Ramos (cell line): Measurements from ENCODE around the gene TEAD4.

Experiments
- in situ Hi-C: fragments of 300-500 bp; cut with MboI; formaldehyde crosslinking; loops from one replicate; pipeline ENCODE4 v1.14.3; 2022; ENCODE audit warnings: low sequenced_read_pairs; ENCODE audit not compliant: unreplicated experiment

TEAD4 gene

DNA sequence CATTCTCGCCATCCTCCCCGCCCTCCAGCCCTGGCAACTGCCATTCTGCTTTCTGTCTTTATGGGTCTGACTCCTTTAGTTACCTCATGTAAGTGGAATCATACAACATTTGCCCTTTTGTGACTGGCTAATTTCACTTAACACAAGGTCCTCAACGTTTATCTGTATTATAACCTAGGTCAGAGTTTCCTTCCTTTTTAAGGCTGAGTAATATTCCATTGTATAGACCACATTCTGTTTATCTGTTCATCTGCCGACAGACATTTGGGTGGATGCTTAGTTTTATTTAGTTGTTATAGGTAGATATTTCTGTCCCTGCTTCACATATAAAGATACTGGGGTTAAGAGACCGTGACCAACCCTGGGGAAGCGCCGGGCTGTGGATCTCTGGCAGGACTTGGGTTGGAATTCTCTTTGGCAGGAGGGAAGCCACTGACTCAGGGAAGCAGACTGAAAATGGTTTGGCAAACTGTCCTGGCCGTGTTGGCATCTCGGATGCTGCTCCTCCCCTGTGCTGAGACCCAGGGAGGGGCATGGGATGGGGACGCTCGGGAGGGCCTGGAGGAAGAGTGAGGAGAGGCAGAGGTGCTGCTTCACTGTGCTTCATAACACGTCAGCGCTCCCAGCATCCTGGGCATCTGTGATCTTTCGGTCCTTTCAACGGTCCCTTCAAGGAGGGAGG is 38.9 kb downstream of the TEAD4 start:
- in situ Hi-C loops, result no loop called here

DNA sequence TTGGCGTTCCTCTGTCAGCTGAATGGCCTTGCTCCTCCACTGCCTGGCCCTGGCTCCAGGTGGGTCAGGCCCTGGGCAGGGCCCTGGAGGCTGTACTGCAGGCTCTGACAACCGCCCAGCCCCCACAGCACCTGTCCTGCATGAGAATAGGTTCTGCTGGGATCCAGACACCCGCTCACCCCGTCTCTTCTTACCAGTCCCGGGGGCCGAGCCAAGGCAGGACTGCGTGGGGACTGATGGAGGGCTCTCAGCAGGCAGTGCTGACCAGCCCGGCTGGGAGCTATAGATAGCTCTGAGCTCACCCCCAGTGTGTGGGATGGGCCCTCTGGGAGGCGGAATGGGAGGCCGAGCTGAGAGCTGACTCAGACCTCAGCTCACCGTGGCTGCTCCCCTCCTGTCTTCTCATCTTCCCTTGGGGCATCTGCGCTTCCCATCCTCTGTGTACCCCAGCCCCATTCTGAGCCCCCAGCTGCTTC is 39.6 kb downstream of the TEAD4 start:
- in situ Hi-C loops, result no loop called here

DNA sequence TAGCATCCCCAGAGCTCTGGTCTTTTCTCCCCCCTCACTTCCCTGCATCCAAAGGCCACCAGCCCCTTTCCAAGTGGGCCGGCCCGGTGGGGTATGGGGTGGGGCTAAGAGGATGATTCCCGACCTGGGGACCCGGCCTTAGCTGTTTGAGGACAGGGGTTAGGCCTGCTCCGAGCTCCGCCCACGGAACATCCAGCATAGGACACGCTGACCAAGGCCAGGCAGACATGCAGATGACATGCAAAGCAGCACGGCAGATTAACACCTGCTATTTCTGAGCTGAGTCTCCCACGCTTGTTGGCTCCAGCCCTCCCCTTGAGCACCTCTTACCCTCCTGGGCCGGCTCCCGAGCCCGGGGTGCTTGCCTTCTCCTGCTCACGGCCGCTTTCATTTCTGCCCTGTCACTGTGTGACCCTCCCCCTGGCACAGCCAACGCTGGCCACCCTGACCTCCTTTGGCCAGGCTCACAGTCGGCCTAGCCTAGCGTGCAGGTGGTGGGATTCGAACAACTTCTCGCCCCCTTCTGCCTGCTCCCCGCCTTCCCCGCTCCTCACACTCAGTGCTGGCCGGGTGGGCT is 40.2 kb downstream of the TEAD4 start:
- in situ Hi-C loops, result no loop called here

DNA sequence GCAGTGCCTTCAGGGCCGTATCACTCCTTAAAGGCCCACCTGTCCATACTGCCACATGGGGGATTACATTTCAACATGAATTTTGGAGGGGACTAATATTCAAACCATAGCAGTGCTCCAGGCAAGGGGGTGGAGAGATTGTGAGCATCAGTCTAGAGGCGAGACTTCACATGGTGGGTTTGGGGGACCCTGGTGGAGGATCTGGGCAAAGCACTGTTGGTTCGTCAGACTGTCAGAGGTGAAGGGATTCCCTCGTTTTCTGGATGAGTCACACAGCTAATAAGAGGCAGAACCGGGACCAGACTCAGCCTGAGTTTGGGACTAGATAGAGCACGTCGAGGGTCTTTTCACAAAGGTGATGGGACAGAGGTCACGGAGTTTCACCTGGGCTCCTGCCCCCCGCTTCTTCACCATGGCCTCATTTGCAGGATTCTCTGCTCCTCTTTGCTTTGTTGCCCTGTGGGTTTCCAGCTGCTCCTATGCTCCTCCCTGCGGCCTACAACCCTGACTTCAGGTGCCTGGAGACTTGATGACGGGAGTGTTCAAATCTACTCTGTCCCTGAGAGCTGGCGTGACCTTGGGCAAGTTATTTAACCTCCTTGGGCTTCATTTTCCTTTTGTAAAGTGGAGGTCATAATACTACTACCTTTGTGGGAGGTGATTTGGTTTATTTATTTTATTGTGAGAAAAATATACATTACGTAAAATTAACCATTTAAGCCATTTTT is 41.5 kb downstream of the TEAD4 start:
- in situ Hi-C loops, result no loop called here

DNA sequence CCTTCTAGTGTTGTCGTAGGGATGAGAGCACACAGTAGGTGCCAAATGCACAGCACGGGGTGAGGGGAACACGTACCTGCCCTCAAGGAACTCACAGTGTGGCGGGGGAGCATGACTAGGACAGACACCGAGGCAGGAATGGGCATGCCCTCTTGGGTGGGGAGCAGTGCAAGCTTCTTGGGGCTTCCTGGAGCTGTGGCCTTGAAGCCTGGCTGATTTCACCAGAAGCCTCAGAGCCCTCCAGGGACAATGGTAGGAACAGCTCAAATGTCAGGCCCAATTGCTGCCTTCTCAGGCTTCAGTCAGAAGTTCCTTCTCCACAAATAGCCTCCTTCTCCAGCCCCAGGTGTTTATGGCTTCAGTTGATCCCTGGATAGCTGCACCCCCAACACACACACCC is 43.4 kb downstream of the TEAD4 start:
- in situ Hi-C loops, result no loop called here

DNA sequence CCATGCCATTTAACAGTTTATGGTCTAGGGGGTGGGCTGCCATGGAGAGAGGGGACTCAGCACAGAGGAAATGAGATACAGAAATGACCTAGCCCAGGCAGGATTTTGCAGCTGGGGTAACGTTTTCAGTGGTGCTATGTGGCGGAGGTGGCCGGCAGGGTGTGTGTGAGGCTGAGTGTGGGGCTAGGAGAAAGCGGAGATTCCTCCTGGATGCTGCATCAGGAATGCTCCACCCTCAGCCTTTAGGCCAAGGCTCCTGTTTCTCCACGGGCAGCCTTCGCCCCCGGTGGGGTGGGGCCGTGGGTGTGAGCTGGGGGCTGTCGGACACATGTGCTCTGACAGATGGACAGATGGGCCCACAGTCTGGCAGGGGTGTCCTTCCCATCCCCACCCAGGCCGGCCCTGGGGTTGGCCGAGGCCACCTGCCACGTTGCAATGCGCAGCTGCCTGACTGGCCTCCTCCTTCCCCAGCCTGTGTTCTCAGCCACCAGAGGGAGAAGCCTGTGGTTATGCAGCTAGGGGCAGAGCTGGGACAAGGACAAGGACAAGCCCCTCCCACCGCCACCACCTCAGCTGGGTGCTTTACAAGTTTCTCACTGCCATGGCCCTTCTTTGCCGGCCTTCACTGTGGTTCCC is 44.3 kb downstream of the TEAD4 start:
- in situ Hi-C loops, result no loop called here

DNA sequence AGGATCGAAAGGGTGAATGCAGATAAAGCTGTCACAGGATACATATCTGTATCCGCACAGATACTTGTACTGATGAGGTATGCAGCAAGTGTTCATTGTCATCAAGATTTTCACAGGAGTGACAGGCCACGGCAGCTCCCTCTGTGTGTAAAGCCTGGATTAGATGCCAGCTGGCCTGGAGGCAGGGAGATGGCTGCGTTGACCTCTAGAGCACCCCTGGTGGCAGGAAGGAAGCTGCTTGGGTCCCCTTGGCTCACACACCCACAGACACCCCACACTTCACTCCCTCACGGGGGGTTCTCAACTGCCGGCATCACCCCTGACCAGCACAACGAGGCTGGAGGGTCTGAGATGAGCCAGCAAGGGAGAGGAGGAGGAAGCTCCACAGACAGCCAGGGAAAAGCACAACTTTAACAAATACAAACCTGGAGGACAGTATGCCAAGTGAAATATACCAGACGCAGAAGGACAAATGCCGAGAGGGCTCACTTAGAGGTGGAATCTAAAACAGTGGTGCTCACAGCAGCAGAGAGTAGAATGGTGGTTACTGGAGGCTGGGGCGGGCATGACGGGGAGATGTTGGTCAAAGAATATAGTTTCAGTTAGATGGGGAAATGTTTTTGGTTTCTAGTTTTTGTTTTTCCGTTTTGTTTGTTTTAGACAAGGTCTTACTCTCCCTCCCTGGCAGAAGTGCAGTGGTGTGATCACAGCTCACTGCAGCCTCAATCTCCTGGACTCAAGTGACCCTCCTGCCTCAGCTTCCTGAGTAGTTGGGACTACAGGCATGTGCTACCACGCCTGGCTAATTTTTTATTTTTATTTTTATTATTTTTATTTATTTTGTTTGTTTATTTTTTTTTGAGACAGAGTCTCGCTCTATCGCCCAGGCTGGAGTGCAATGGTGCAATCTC is 45.7 kb downstream of the TEAD4 start:
- in situ Hi-C loops, result no loop called here

DNA sequence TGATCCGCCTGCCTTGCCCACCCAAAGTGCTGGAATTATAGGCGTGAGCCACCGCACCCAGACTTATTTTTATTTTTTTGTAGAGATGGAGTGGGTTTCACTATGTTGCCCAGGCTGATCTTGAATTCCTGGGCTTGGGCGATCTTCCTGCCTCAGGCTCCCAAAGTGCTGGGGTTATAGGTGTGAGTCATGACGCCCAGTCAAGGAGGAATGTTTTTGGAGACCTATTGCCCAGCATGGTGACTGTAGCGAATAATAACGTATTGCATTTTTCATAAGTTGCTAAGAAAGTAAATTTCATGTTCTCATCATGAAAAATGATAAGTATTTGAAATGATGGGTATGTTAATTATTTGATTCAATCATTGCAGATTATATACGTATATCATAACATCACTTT is 46.5 kb downstream of the TEAD4 start:
- in situ Hi-C loops, result no loop called here

DNA sequence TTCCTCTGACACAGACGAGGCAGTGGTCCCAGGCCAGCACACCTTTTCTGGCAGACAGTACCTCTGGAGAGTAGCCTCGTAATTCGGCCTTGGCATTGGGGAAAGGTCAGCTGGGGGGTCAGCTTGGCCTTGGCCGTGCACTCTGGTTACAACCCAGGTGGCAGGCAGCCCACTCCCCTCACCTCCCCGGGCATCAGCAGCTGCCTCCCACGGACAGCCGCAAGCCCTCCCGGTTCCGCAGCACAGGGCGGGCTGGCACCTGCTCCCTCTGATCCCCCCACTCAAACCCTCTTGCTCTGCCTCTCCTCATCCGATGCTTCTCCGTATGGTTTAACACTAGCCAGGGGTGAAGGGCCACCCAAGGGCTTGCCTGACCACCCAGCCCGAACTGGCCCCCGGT is 50.6 kb downstream of the TEAD4 start:
- in situ Hi-C loops, result no loop called here

DNA sequence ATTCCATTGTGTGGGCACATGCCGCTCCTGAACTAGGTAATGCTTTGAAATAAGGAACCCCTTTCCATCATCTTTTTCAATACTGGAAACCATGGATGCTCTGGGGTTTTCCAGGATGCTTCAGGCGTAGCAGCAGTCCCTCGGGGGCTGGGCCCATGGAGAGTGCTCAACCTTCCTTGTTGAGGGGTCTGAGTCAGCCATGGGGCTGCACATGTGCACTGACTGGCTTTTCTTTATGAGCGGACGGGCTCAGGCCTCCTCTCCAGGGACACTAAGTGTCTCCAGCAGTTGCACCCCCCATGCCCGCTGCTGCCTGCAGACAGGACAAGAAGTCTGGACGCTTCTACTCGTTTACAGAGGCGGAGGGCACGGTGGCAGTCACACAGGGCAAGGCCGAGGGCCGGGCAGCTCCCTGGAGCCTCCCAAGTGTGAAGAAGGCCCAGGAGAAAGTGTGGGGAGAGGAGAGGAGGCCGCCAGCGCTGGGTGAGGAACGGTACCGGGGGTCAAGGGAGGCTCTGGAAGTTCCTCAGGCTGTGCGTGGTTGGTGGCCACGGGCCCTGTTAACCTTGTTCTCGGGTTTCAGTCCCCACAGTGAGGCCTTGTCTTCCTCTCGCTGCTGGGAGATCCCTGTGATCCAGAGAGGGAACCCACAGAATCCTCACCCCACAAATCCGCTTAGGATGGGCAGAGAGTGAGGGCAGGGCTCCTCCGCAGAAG is 51.2 kb downstream of the TEAD4 start:
- in situ Hi-C loops, result no loop called here

DNA sequence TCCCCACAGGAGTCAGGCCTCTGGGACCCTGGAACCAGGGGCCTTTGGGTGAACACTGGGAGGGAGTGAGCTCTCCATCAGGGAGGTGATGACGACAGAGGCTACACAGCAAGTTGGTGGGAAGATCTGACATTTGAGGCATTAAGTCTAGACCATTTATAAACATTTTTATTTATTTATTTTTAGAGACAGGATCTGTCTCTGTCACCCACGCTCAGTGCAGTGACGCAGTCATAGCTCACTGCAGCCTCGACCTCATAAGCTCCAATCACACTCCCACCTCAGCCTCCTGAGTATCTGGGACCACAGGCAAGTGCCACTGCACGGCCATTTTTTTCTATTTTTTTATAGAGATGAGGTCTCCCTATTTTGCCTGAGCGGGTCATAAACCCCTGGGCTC is 53.6 kb downstream of the TEAD4 start:
- in situ Hi-C loops, result no loop called here

DNA sequence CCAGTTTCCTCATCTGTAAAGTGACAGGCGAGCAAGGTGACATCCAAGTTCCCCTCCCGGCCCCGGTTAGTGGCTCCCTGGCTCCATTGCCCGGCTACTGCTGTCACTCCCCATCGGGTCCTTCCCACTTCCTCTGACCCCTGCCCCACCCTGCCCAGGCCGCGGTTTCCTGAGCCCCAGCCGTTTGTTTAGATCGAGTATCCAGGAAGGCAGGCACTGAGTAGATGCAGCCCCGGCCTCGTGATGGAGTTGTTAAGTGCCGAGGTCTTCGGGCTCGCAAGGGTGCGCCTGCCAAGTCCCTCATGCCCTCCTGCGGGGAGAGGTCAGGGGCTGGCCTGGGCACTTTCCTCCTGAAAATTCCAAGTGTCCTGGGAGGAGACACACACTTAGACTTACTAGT is 55.4 kb downstream of the TEAD4 start:
- in situ Hi-C loops, result no loop called here

DNA sequence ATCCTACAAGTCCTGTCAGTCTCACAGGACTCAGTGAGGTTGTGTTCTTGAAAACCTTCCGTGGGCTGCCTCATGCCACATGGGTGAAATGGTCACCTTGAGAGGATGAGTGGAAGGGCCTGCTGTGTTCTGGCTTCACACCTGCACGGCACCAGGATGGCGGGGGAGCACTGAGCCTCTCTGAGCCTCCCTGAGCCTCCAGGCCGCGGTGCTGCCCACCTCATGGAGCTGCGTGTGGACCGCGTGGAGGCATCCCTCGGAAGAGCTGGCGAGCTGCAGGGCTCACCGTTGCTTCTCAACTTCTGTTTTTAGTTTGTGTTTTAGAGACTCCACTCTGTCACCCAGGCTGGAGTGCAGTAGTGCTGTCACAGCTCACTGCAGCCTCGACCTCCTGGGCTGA is 56.2 kb downstream of the TEAD4 start:
- in situ Hi-C loops, result no loop called here

DNA sequence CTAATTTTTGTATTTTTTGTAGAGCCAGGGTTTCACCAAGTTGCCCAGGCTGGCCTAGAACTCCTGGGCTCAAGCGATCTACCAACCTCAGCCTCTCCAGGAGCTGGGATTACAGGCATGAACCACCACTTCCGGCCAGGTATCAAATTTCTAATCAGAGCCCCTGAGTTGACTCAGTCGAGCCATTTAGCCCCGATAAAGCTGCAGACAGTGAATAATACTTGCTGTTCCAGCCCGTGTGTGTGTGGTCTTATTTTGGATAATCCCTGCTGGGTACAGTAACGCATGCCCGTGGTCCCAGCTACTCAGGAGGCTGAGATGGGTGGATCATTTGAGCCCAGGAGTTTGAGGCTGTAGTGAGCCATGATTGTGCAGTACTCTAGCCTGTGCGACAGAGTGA is 57.0 kb downstream of the TEAD4 start:
- in situ Hi-C loops, result no loop called here

DNA sequence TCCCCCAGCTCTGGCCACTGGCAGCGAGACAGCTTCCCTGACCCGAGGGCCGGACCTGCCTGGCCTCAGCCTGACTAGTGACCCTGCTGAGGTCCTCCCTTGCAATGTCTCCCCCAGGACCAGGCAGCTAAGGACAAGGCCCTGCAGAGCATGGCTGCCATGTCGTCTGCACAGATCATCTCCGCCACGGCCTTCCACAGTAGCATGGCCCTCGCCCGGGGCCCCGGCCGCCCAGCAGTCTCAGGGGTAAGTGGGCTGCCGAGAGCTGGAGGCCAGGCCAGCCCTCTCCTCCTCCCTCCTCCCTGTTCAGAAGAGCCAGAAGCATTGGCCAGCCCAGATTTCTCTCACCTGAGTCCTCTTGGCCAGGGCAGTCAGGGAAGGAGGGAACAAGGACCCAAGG is 58.1 kb downstream of the TEAD4 start:
- in situ Hi-C loops, result no loop called here

DNA sequence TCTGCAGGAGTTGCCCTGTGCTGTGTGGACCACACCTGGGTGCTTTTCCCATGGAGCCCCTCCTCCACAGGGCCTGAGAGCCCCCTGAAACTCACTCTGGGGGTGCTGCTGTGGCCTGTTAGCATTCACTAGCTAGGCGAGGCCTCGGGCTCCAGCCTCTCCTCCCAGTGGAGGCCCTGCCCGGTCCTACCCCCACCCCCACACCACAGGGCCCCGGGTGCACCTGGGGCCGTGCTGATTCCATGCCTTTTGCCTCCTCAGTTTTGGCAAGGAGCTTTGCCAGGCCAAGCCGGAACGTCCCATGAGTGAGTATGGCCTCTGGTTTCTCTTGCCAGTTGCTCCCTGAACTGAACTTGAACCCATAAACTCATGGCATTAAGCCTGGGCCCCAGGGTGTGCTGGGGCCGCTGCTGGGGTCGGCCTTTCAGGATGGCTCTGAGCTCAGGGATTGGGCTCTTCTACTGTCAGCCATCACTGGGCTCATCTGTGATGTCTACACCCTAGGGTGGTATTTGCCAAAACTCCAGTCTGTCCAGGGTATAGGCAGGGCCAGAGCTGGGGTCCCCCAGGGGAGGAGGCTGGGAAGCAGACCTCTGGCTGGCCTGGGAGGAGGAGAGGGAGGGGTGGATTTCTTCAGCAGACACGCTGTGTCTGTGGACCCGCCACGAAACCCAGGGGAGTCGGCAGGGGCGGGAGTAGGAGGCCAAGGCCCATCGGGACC is 59.2 kb downstream of the TEAD4 start:
- in situ Hi-C loops, result no loop called here

DNA sequence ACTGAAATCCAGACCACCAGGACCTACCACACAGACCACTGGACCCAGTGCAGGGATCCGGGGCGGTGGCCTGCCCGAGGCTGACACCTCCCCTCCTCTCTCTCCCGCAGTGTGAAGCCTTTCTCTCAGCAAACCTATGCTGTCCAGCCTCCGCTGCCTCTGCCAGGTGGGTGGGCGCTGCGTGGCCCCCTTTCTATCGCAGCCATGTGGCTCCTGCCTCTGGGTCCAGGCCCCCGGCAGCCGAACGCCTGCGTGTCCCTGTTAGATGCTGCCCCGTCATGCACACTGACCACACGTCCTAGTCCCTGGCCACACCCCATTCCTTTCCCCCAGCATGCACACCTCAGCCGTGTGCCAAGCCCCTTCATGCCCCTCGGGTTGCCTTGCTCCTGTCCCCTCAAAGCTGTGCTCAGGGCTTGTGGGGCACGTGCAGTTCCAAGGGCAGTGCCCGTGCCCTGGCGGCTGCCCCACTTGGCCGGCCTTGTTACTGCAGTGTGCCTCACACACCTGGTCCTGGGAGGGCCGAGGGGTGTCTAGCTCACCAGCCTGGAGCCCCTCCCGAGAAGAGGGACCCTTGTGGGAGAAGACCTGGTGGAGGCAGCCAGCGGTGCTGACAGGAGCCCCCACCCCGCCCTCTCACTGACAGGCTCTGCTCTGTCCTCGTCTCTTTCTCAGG is 59.9 kb downstream of the TEAD4 start:
- in situ Hi-C loops, result no loop called here

DNA sequence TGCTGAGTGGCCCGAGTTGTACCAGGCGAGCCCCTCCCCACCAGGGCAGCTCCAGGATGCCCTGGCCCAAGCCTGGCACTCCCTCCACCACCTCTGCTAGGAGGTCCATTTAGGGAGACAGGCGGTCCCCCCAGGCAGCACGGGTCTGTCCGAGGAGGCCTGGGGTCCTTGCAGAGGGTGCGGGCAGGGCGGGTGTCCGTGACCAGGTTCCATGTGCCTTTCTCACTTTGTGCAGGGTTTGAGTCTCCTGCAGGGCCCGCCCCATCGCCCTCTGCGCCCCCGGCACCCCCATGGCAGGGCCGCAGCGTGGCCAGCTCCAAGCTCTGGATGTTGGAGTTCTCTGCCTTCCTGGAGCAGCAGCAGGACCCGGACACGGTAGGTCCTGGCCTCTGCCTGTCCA is 61.2 kb downstream of the TEAD4 start:
- in situ Hi-C loops, result no loop called here
